Osteocyte (in vitro differentiated cells): Measurements from ENCODE around the gene HS3ST4. TPM values are rescaled to one million over a fixed set of nuclear protein-coding genes. Genes with fewer than 3 reads are reported as not detected.
A peak's percentile ranks its signal among the peaks of the same experiment; 100 is the strongest.

ENCODE experiments used
- DNase-seq: peaks from one replicate; pipeline ENCODE4 v3.0.0; 2021; ENCODE audit warnings: mixed read lengths; ENCODE audit not compliant: unreplicated experiment; ENCODE audit errors: extremely low spot score
- H3K27ac Mint-ChIP-seq: one replicate; pipeline ENCODE4 v1.8.0; 2021; ENCODE audit warnings: mild to moderate bottlenecking, mixed read lengths; ENCODE audit not compliant: unreplicated experiment
- H3K27me3 Mint-ChIP-seq: one replicate; pipeline ENCODE4 v1.8.0; 2021; ENCODE audit warnings: mixed read lengths; ENCODE audit not compliant: unreplicated experiment
- H3K36me3 Mint-ChIP-seq: one replicate; pipeline ENCODE4 v1.8.0; 2021; ENCODE audit warnings: mixed read lengths; ENCODE audit not compliant: unreplicated experiment
- H3K4me1 Mint-ChIP-seq: one replicate; pipeline ENCODE4 v1.8.0; 2021; ENCODE audit warnings: mixed read lengths; ENCODE audit not compliant: unreplicated experiment
- H3K4me3 Mint-ChIP-seq: one replicate; pipeline ENCODE4 v1.8.0; 2021; ENCODE audit warnings: mild to moderate bottlenecking, moderate library complexity, mixed read lengths; ENCODE audit not compliant: unreplicated experiment
- H3K9me3 Mint-ChIP-seq: one replicate; pipeline ENCODE4 v1.8.0; 2021; ENCODE audit warnings: mixed read lengths; ENCODE audit not compliant: unreplicated experiment
- total RNA-seq: library from RNA; stranded (reverse); gene quantifications from 2 replicates; pipeline ENCODE4 v1.2.1, GENCODE V29; 2021
- TF ChIP-seq, protein P1 (sequence below): fragments of 200-600 bp; sonication (generic); IDR thresholded peaks from 2 replicates; pipeline ENCODE4 v1.5.0; 2021; ENCODE audit warnings: antibody characterized with exemption, mild to moderate bottlenecking, moderate library complexity

HS3ST4 gene
- total RNA-seq, 1 donor from 2014 or later, result not detected

- Mint-ChIP-seq H3K4me1 (no peaks in the 10 kb centered on the region), H3K4me3 (no peak overlapping the region), H3K9me3 (no peaks in the 10 kb centered on the region), H3K27ac (no peak overlapping the region), H3K36me3 (no peaks in the 10 kb centered on the region), H3K27me3 (no peaks in the 10 kb centered on the region)
- DNase-seq, result no peak
- TF ChIP-seq, protein P1, sequence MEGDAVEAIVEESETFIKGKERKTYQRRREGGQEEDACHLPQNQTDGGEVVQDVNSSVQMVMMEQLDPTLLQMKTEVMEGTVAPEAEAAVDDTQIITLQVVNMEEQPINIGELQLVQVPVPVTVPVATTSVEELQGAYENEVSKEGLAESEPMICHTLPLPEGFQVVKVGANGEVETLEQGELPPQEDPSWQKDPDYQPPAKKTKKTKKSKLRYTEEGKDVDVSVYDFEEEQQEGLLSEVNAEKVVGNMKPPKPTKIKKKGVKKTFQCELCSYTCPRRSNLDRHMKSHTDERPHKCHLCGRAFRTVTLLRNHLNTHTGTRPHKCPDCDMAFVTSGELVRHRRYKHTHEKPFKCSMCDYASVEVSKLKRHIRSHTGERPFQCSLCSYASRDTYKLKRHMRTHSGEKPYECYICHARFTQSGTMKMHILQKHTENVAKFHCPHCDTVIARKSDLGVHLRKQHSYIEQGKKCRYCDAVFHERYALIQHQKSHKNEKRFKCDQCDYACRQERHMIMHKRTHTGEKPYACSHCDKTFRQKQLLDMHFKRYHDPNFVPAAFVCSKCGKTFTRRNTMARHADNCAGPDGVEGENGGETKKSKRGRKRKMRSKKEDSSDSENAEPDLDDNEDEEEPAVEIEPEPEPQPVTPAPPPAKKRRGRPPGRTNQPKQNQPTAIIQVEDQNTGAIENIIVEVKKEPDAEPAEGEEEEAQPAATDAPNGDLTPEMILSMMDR, result no peak
Observed at GRCh38 chr16:25835126-25835525, 143.4 kb downstream of the HS3ST4 start.

GRCh38 chr16:25838724-25839186, 147.0 kb downstream of the HS3ST4 start:
- H3K4me1 Mint-ChIP-seq, result no peaks in the 10 kb centered on the region
- TF ChIP-seq, protein P1, result peak; percentile 77
- H3K36me3 Mint-ChIP-seq, result no peaks in the 10 kb centered on the region
- no peak overlapping the region for H3K4me3 Mint-ChIP-seq
- H3K9me3 Mint-ChIP-seq, result no peaks in the 10 kb centered on the region
- no peak overlapping the region for H3K27ac Mint-ChIP-seq
- no peak for DNase-seq
- no peaks in the 10 kb centered on the region for H3K27me3 Mint-ChIP-seq

- no peak overlapping the region for H3K27ac Mint-ChIP-seq
- no peak for DNase-seq
- H3K9me3 Mint-ChIP-seq, result no peaks in the 10 kb centered on the region
- H3K4me1 Mint-ChIP-seq, result no peaks in the 10 kb centered on the region
- TF ChIP-seq, protein P1, result no peak
- no peaks in the 10 kb centered on the region for H3K27me3 Mint-ChIP-seq
- no peaks in the 10 kb centered on the region for H3K36me3 Mint-ChIP-seq
- H3K4me3 Mint-ChIP-seq, result no peak overlapping the region
Observed at GRCh38 chr16:25841761-25842160, 150.0 kb downstream of the HS3ST4 start.

DNA sequence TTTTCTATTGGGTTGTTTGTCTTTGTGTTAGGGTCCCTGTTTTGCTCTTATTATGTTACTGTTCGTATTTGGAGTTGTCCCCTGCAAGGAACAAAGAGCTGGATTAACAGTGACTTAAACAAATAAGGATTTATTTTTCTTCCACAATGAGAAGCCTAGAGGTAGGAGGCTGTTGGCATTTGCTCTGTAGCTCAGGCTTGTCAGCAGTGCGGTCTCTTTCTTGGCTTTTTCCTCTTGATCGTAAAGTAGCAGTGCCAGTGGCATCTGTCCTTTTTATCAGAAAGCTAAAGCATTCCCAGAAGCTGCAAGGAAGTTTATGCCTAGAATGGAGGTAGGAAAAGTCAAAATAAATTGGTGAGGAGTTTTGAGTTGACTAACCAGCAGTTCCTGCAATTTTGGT, 154.1 kb downstream of the HS3ST4 start:
- H3K4me1 Mint-ChIP-seq, result no peaks in the 10 kb centered on the region
- no peaks in the 10 kb centered on the region for H3K36me3 Mint-ChIP-seq
- H3K27ac Mint-ChIP-seq, result no peak overlapping the region
- no peak for DNase-seq
- TF ChIP-seq, protein P1, result no peak
- no peaks in the 10 kb centered on the region for H3K9me3 Mint-ChIP-seq
- no peak overlapping the region for H3K4me3 Mint-ChIP-seq
- H3K27me3 Mint-ChIP-seq, result no peaks in the 10 kb centered on the region

- no peaks in the 10 kb centered on the region for H3K36me3 Mint-ChIP-seq
- TF ChIP-seq, protein P1, result no peak
- DNase-seq, result no peak
- H3K4me1 Mint-ChIP-seq, result no peaks in the 10 kb centered on the region
- no peak overlapping the region for H3K4me3 Mint-ChIP-seq
- peaks cover 26% of the 10 kb centered on the region for H3K9me3 Mint-ChIP-seq
- H3K27me3 Mint-ChIP-seq, result no peaks in the 10 kb centered on the region
- H3K27ac Mint-ChIP-seq, result no peak overlapping the region
Observed at GRCh38 chr16:25854141-25854540, 162.4 kb downstream of the HS3ST4 start.
